Measurements from ENCODE around the gene L3MBTL2. TPM values are rescaled to one million over a fixed set of nuclear protein-coding genes. Genes with fewer than 3 reads are reported as not detected.

Gene L3MBTL2
- total RNA-seq, 4 donors from 2014 or later: 8.9 to 19.1 (median 16.0) TPM

GRCh38 chr22:41241133-41241676 lies 36.1 kb downstream of the L3MBTL2 start:
- TF ChIP-seq CTCF (IDR thresholded peaks at IDR 0.05): no peak
- DNase-seq (ENCODE audit: low spot score) (no peak), ATAC-seq (ENCODE audit: low FRiP score) (no peak)

DNA sequence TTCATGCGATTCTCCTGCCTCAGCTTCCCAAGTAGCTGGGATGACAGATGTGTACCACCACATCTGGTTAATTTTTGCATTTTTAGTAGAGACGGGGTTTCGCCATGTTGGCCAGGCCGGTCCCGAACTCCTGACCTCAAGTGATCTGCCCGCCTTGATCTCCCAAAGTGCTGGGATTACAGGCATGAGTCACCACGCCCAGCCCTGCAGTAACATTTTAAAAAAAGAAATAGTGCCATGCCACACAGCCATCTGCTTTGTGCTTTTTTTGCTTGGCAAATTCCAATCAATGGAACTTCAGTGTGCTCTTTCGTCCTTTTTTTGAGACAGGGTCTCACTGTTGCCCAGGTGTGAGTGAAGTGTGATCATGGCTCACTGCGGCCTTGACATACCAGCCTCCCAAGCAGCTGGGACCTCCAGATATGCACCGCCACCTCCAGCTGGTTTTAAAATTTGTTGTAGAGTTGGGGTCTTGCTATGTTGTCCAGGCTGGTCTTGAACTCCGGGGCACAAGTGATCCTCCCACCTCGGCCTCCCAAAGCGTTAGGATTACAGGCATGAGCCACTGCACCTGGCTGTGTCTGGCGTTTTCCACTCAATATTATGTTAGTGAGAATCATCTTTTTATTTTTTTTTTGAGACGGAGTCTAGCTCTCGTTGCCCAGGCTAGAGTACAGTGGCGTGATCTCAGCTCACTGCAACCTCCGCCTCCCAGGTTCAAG lies 37.4 kb downstream of the L3MBTL2 start:
- DNase-seq (ENCODE audit: low spot score) (no peak), ATAC-seq (ENCODE audit: low FRiP score) (no peak)
- TF ChIP-seq CTCF (IDR thresholded peaks at IDR 0.05): no peak

DNA sequence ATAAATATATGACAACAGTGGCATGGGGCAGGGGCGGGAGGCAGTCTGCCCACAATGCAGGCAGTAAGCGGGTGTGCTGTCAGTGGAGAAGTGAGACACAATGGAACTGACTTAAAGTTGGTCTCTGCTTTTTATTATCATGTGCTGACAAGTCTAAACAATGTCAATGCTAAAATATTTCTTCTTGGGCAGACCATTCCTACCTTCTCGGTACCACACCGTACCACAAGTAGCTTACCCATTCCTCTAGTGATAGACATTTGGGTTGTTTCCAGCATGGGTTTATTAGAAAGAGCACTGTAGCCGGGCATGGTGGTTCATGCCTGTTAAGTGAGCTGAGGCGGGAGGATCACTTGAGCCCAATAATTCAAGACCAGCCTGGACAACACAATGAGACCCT lies 38.2 kb downstream of the L3MBTL2 start:
- no peak for TF ChIP-seq CTCF (IDR thresholded peaks at IDR 0.05)
- ATAC-seq (ENCODE audit: low FRiP score) (no peak), DNase-seq (ENCODE audit: low spot score) (no peak)

DNA sequence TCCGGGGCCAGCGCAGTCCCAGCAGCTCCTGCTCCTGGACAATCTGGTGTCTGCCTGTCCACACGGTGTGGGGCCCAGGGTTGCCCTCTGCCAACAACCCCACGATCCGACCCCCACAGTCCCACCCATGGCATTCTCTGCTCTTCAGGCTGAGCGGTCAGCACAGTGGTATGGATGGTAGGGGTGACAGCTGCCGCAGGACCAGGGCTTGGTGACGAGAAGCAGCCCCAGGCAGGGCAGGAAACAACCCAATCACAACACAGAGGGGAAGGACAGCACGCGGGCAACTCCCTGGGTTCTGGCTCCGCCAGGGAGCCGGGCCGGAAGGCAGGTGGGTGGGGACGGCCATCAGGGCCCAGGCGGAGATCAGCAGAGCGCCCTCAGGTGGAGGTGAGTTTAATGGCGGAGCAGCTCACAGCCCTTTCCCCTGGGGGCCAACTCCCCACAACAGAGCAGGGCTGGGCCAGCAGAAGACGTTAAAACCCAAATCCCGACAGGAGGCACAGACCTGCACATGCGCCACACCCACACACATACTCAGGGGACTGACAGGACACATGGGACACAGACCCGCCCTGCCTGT lies 40.9 kb downstream of the L3MBTL2 start:
- TF ChIP-seq CTCF (IDR thresholded peaks at IDR 0.05): no peak
- DNase-seq (ENCODE audit: low spot score) (no peak), ATAC-seq (ENCODE audit: low FRiP score) (no peak)

- no peak for TF ChIP-seq CTCF (IDR thresholded peaks at IDR 0.05)
- ATAC-seq (ENCODE audit: low FRiP score): no peak
Measured at GRCh38 chr22:41247703-41248102, 42.6 kb downstream of the L3MBTL2 start.

GRCh38 chr22:41248314-41248713 lies 43.2 kb downstream of the L3MBTL2 start:
- ATAC-seq (ENCODE audit: low FRiP score): no peak
- DNase-seq (ENCODE audit: low spot score): no peak
- no peak for TF ChIP-seq CTCF (IDR thresholded peaks at IDR 0.05)

More at GRCh38 chr22:41247703-41248102, 42.6 kb downstream of the L3MBTL2 start:
- no peak for DNase-seq (ENCODE audit: low spot score)

DNA sequence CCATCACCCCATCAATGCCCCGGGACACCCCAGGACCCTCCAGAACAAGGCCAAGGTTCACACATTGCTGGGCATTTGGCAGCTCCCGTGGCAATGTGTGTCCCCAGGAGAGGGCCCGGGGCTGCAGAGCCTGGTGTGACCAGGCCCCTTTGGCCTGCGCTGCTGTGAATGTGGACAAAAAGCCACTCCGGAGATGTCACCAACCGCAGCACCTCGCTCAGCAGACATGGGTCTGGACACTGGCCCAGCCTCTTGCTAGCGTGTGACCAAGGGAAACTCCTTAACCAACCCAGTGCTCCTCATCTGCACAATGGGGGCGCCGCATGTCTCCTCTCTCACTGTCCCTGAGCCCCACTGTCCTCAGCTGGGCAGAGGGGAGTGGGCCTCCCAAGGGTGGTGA lies 43.6 kb downstream of the L3MBTL2 start:
- no peak for TF ChIP-seq CTCF (IDR thresholded peaks at IDR 0.05)
- DNase-seq (ENCODE audit: low spot score) (no peak), ATAC-seq (ENCODE audit: low FRiP score) (no peak)

All from omental fat pad (tissue), 4 donors.